Left lung (tissue), 10 donors: Measurements from ENCODE around the gene METTL25. TPM values are rescaled to one million over a fixed set of nuclear protein-coding genes. Genes with fewer than 3 reads are reported as not detected.
"Not testable (repeated sequence)": the region's sequence is repeated elsewhere in the genome, so short reads cannot be mapped to it uniquely, and the experiment has no call there.

Experiments used
- ATAC-seq: fragments of 200-7000 bp; cut with Tn5 transposase; one replicate; pipeline ENCODE4 v1.9.1; 2020; ENCODE audit warnings: moderate library complexity
- DNase-seq, 4 donors: peaks; one replicate each; pipeline ENCODE4 v3.0.0-alpha.2; 2013 to 2020
- H3K27ac ChIP-seq, 2 donors: fragments of 200-600 bp; sonication (generic) in 1 of 2; one replicate each; pipeline versions ENCODE4 v1.5.0 to v1.8.0; 2020 to 2021
- H3K27me3 ChIP-seq, 2 donors: fragments of 200-600 bp; sonication (generic) in 1 of 2; one replicate each; pipeline versions ENCODE4 v1.5.0 to v1.8.0; 2020 to 2021
- H3K36me3 ChIP-seq, 2 donors: fragments of 200-600 bp; sonication (generic) in 1 of 2; one replicate each; pipeline versions ENCODE4 v1.5.0 to v1.8.0; 2020 to 2021
- H3K4me1 ChIP-seq, 2 donors: fragments of 200-600 bp; one replicate each; pipeline ENCODE4 v1.8.0; 2021
- H3K4me3 ChIP-seq, 2 donors: fragments of 200-600 bp; sonication (generic) in 1 of 2; one replicate each; pipeline versions ENCODE4 v1.5.0 to v1.8.0; 2020 to 2021; ENCODE audit warnings: mild to moderate bottlenecking in 1 of 2
- H3K9me3 ChIP-seq, 2 donors: fragments of 200-600 bp; sonication (generic) in 1 of 2; one replicate each; pipeline versions ENCODE4 v1.5.0 to v1.8.0; 2020 to 2021
- intact Hi-C, 2 donors: fragments of 100-400 bp; cut with DNase I; formaldehyde crosslinking; loops; one replicate each; pipeline versions ENCODE4 v1.11.2 to v1.14.2; 2022
- polyA plus RNA-seq, 6 donors: library from polyadenylated mRNA; unstranded; fragments of 120-200 nt; gene quantifications; one replicate each; pipeline ENCODE4 v1.2.1, GENCODE V29; 2013; ENCODE audit not compliant: insufficient read length in 6 of 6
- total RNA-seq, 2 donors: library from RNA; stranded (reverse); fragmentation: NEBNext Ultra II Directional; extraction: Animal tissue kit (Norgen Biotek cat#: 25700); gene quantifications; one replicate each; pipeline ENCODE4 v1.2.1, GENCODE V29; 2021
- TF ChIP-seq, protein P1 (sequence below), 2 donors: fragments of 200-600 bp; sonication (generic) in 1 of 2; IDR thresholded peaks; one replicate each; pipeline versions ENCODE4 v1.5.0 to v1.8.0; 2021; ENCODE audit warnings: antibody characterized with exemption in 2 of 2
- donor health status: DM: no; HTN: yes; CAD: no.
- donor health status: DM: no; HTN: no; CAD: no.

The METTL25 gene
- total and polyA plus RNA-seq, 8 donors, result 10.8 to 16.9 (median 13.9) TPM

- peak overlapping the region in 1 of 2 donors; percentile 97 for H3K27ac ChIP-seq
- peaks cover 0 to 3% of the 10 kb centered on the region in 2 donors for H3K9me3 ChIP-seq
- H3K4me3 ChIP-seq, result peak overlapping the region; percentile 80 to 86
Observed at GRCh38 chr12:82357340-82357739, 989 bp upstream of the METTL25 start.

DNA sequence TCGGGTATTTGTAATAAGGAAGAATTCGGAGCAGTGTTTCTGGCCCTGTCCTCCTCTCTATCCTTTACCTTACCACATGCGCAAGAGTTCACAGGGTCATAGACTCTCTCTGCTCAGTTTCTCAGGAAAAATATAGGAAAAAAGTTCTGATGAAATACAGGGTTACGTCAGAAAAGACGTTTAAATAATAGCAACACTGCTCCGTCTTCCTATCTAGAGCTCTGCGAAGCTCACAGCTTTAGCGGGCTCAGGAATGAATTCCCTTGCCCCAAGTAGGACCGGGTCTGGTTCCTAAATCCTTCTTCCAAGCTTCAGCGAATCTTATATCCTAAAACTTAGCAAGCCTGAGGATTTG lies 507 bp upstream of the METTL25 start:
- peak overlapping the region; percentile 80 to 86 for H3K4me3 ChIP-seq
- peaks cover 0 to 3% of the 10 kb centered on the region in 2 donors for H3K9me3 ChIP-seq
- no peak for DNase-seq
- ATAC-seq, result no peak
- H3K4me1 ChIP-seq, result peaks cover 10 to 35% of the 10 kb centered on the region in 2 donors
- intact Hi-C loops, result no loop called here
- no peaks in the 10 kb centered on the region for H3K27me3 ChIP-seq
- H3K27ac ChIP-seq, result peak overlapping the region; percentile 97
- H3K36me3 ChIP-seq, result peaks cover 0 to 37% of the 10 kb centered on the region in 2 donors
- TF ChIP-seq, protein P1, sequence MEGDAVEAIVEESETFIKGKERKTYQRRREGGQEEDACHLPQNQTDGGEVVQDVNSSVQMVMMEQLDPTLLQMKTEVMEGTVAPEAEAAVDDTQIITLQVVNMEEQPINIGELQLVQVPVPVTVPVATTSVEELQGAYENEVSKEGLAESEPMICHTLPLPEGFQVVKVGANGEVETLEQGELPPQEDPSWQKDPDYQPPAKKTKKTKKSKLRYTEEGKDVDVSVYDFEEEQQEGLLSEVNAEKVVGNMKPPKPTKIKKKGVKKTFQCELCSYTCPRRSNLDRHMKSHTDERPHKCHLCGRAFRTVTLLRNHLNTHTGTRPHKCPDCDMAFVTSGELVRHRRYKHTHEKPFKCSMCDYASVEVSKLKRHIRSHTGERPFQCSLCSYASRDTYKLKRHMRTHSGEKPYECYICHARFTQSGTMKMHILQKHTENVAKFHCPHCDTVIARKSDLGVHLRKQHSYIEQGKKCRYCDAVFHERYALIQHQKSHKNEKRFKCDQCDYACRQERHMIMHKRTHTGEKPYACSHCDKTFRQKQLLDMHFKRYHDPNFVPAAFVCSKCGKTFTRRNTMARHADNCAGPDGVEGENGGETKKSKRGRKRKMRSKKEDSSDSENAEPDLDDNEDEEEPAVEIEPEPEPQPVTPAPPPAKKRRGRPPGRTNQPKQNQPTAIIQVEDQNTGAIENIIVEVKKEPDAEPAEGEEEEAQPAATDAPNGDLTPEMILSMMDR (IDR thresholded peaks at IDR 0.05), result no peak

More at GRCh38 chr12:82357340-82357739, 989 bp upstream of the METTL25 start:
- no peak for ATAC-seq
- H3K4me1 ChIP-seq, result peaks cover 10 to 35% of the 10 kb centered on the region in 2 donors
- no peaks in the 10 kb centered on the region for H3K27me3 ChIP-seq
- H3K36me3 ChIP-seq, result peaks cover 0 to 41% of the 10 kb centered on the region in 2 donors
- intact Hi-C loops, result no loop called here
- TF ChIP-seq, protein P1 (IDR thresholded peaks at IDR 0.05), result no peak
- DNase-seq, result no peak

DNA sequence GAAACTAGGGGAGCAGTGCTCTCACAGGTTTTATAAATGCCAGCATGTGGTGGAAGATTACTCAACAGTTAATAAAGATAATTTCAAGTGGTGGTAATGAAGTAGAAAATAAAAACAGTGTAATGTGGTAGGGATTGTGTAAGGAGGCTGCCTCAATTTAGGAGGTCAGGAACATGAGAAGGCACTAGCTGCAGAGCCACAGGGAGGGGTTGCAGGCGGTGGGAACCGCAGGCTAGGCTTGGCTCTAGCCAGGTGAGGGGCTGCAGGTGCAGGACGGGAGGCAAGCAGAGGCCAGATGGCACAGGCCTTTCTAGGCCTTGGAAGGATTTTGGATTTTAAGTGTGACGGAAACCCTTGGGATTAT lies 768 bp downstream of the METTL25 start:
- H3K9me3 ChIP-seq, result peaks cover 0 to 3% of the 10 kb centered on the region in 2 donors
- H3K4me3 ChIP-seq, result peak overlapping the region; percentile 80 to 86
- H3K36me3 ChIP-seq, result peaks cover 0 to 24% of the 10 kb centered on the region in 2 donors
- DNase-seq (peak in 2 of 4 donors; percentile 25 to 77), ATAC-seq (peak; percentile 23)
- peak overlapping the region; percentile 97 for H3K27ac ChIP-seq
- H3K4me1 ChIP-seq, result peaks cover 10 to 35% of the 10 kb centered on the region in 2 donors
- intact Hi-C loops, result no loop called here
- no peaks in the 10 kb centered on the region for H3K27me3 ChIP-seq
- TF ChIP-seq, protein P1 (IDR thresholded peaks at IDR 0.05), result no peak

GRCh38 chr12:82360834-82361233 lies 2.5 kb downstream of the METTL25 start:
- H3K4me3 ChIP-seq, H3K27ac ChIP-seq, intact Hi-C loops, H3K9me3 ChIP-seq, DNase-seq, ATAC-seq, H3K27me3 ChIP-seq, H3K36me3 ChIP-seq: not testable (repeated sequence)
- peaks cover 10 to 32% of the 10 kb centered on the region in 2 donors for H3K4me1 ChIP-seq

DNA sequence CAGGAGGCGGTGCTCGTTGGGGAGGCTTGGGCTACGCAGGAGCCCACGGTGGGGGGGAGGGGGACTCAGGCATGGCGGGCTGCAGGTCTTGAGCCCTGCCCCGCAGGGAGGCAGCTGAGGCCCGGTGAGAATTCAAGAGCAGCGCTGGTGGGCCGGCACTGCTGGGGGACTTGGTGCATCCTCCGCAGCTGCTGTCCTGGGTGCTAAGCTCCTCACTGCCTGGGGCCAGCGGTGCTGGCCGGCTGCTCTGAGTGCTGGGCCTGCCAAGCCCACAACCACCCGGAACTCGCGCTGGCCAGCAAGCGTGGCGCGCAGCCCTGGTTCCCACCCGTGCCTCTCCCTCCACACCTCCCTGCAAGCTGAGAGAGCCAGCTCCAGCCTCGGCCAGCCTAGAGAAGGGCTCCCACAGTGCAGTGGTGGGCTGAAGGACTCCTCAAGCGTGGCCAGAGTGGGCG lies 3.2 kb downstream of the METTL25 start:
- no peak overlapping the region for H3K4me3 ChIP-seq
- H3K27me3 ChIP-seq, result no peaks in the 10 kb centered on the region
- peak in 1 of 4 donors; percentile 72 for DNase-seq
- H3K36me3 ChIP-seq, result peaks cover 0 to 2% of the 10 kb centered on the region in 2 donors
- H3K27ac ChIP-seq, result no peak overlapping the region
- H3K4me1 ChIP-seq, result peaks cover 10 to 26% of the 10 kb centered on the region in 2 donors
- TF ChIP-seq, protein P1 (IDR thresholded peaks at IDR 0.05), result no peak
- intact Hi-C loops, result no loop called here
- no peak for ATAC-seq
- H3K9me3 ChIP-seq, result peaks cover 0 to 3% of the 10 kb centered on the region in 2 donors

DNA sequence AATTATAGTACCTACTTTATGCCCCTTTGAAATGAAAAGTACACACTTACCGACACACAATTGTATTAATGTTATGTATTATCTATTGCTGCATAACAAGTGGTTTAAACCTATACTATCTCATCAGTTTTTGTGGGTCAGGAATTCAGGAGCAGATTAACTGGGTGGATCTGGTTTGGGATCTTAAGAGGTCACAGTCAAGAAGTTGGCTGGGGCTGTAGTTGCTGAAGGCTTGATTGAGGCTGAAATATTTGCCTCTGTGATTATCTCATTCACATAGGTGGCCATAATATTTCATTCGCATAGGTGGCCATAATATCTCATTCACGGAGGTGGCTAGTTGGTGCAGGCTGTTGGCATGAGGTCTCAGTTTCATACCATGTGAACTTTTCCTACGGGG lies 5.7 kb downstream of the METTL25 start:
- Histone ChIP-seq H3K36me3 (no peaks in the 10 kb centered on the region), H3K4me3 (no peak overlapping the region), H3K9me3 (peaks cover 0 to 3% of the 10 kb centered on the region in 2 donors), H3K27me3 (no peaks in the 10 kb centered on the region), H3K27ac (no peak overlapping the region), H3K4me1 (peaks cover 10 to 13% of the 10 kb centered on the region in 2 donors)
- ATAC-seq (no peak), DNase-seq (no peak)
- TF ChIP-seq, protein P1 (IDR thresholded peaks at IDR 0.05), result no peak
- intact Hi-C loops, result no loop called here
